Endodermal cell (in vitro differentiated cells): Measurements from ENCODE around the gene TMEM59L. TPM values are rescaled to one million over a fixed set of nuclear protein-coding genes. Genes with fewer than 3 reads are reported as not detected.

Experiments
- DNase-seq: peaks from one replicate; pipeline ENCODE4 v3.0.0-alpha.2; 2017
- H3K27ac ChIP-seq: 2 replicates; pipeline ENCODE4 v1.5.1; 2013; ENCODE audit warnings: mild to moderate bottlenecking, low read depth, low read length, moderate library complexity
- H3K27me3 ChIP-seq: 2 replicates; pipeline ENCODE4 v1.6.1; 2013; ENCODE audit warnings: mild to moderate bottlenecking, low read length, moderate library complexity; ENCODE audit not compliant: insufficient read depth, control insufficient read depth, poor library complexity, severe bottlenecking
- H3K36me3 ChIP-seq: 2 replicates; pipeline ENCODE4 v1.7.0; 2013; ENCODE audit warnings: mild to moderate bottlenecking, low read length, moderate library complexity; ENCODE audit not compliant: control insufficient read depth, insufficient read depth
- H3K4me1 ChIP-seq: one replicate; pipeline ENCODE4 v1.7.0; 2013; ENCODE audit warnings: low read length; ENCODE audit not compliant: control insufficient read depth, insufficient read depth
- H3K4me3 ChIP-seq: 2 replicates; pipeline ENCODE4 v1.5.1; 2013; ENCODE audit warnings: mild to moderate bottlenecking, low read length, moderate library complexity
- H3K9ac ChIP-seq: 2 replicates; pipeline ENCODE4 v1.6.1; 2013; ENCODE audit warnings: mild to moderate bottlenecking, low read length, moderate library complexity; ENCODE audit not compliant: poor library complexity, severe bottlenecking; ENCODE audit errors: extremely low read depth
- H3K9me3 ChIP-seq: 2 replicates; pipeline ENCODE4 v1.6.1; 2013; ENCODE audit warnings: mild to moderate bottlenecking, low read length, moderate library complexity; ENCODE audit not compliant: control insufficient read depth
- H3K27ac Mint-ChIP-seq: 2 replicates; pipeline ENCODE4 v1.8.0; 2020; ENCODE audit warnings: mixed read lengths
- H3K27me3 Mint-ChIP-seq: 2 replicates; pipeline ENCODE4 v1.8.0; 2021; ENCODE audit warnings: mild to moderate bottlenecking, mixed read lengths; ENCODE audit not compliant: insufficient read depth
- H3K36me3 Mint-ChIP-seq: 2 replicates; pipeline ENCODE4 v1.8.0; 2020; ENCODE audit warnings: low read depth, mixed read lengths
- H3K4me1 Mint-ChIP-seq: 2 replicates; pipeline ENCODE4 v1.8.0; 2020; ENCODE audit warnings: mixed read lengths
- H3K4me3 Mint-ChIP-seq: 2 replicates; pipeline ENCODE4 v1.8.0; 2020; ENCODE audit warnings: mild to moderate bottlenecking, moderate library complexity, mixed read lengths
- H3K9me3 Mint-ChIP-seq: 2 replicates; pipeline ENCODE4 v1.8.0; 2020; ENCODE audit warnings: mild to moderate bottlenecking, mixed read lengths
- CTCF ChIP-seq: fragments of 200-600 bp; sonication (generic); conservative IDR thresholded peaks from 2 replicates; pipeline ENCODE4 v1.5.0; 2021; ENCODE audit warnings: antibody characterized with exemption, mild to moderate bottlenecking
- WGBS, 2 experiments: methylation state at CpG; one replicate each; pipeline versions ENCODE4 v1.1.5 to v1.1.7; 2013; ENCODE audit warnings: missing lambda C conversion rate in 2 of 2, mixed read lengths in 1 of 2; ENCODE audit not compliant: insufficient coverage in 1 of 2, insufficient read length in 1 of 2; 5-methylcytosine and 5-hydroxymethylcytosine counted together
- total RNA-seq, 2 donors: library from RNA; stranded (reverse); fragmentation: NEBNext Ultra II Directional in 1 of 2; extraction: Animal tissue kit (Norgen Biotek cat#: 25700) in 1 of 2; gene quantifications; 2 replicates in 1 of 2; 3 replicates in 1 of 2; pipeline ENCODE4 v1.2.1, GENCODE V29; 2021

Gene TMEM59L
- total RNA-seq, 2 donors from 2014 or later, result 5.0 to 7.2 TPM

- no peaks in the 10 kb centered on the region for H3K4me1 ChIP-seq
- peaks cover 9% of the 10 kb centered on the region for H3K36me3 ChIP-seq
- no peaks in the 10 kb centered on the region for H3K9me3 Mint-ChIP-seq
- H3K4me3 Mint-ChIP-seq, result peak overlapping the region; percentile 77
- H3K9me3 ChIP-seq, result no peaks in the 10 kb centered on the region
- peaks cover 4% of the 10 kb centered on the region for H3K27me3 Mint-ChIP-seq
- H3K9ac ChIP-seq, result no peak overlapping the region
- H3K27ac ChIP-seq, result no peak overlapping the region
- DNase-seq, result no peak
- peaks cover 9% of the 10 kb centered on the region for H3K4me1 Mint-ChIP-seq
- H3K27ac Mint-ChIP-seq, result peak overlapping the region; percentile 87
- TF ChIP-seq CTCF, result no peak
- no peaks in the 10 kb centered on the region for H3K27me3 ChIP-seq
- peaks cover 3% of the 10 kb centered on the region for H3K36me3 Mint-ChIP-seq
- 95 to 97% methylated on average over 8 to 10 of the region's 12 CpGs for WGBS, 2 experiments
- H3K4me3 ChIP-seq, result no peak overlapping the region
Measured at GRCh38 chr19:18587561-18587960, 25.1 kb upstream of the TMEM59L start.

GRCh38 chr19:18587962-18588610 lies 24.6 kb upstream of the TMEM59L start:
- no peaks in the 10 kb centered on the region for H3K9me3 ChIP-seq
- Mint-ChIP-seq H3K9me3 (no peaks in the 10 kb centered on the region), H3K27me3 (peaks cover 4% of the 10 kb centered on the region), H3K4me1 (peaks cover 10% of the 10 kb centered on the region), H3K36me3 (peaks cover 4% of the 10 kb centered on the region), H3K27ac (peak overlapping the region; percentile 87), H3K4me3 (peak overlapping the region; percentile 77)
- peaks cover 9% of the 10 kb centered on the region for H3K36me3 ChIP-seq
- no peaks in the 10 kb centered on the region for H3K4me1 ChIP-seq
- DNase-seq, result peak; percentile 53
- H3K27ac ChIP-seq, result peak overlapping the region; percentile 37
- 62 to 66% methylated on average over 9 to 16 of the region's 16 CpGs for WGBS, 2 experiments
- H3K9ac ChIP-seq, result peak overlapping the region; percentile 65
- H3K27me3 ChIP-seq, result no peaks in the 10 kb centered on the region
- no peak for TF ChIP-seq CTCF
- H3K4me3 ChIP-seq, result peak overlapping the region; percentile 86

- peak within 1 kb of the TSS; percentile 86 for H3K4me3 ChIP-seq
- no peaks in the 10 kb centered on the region for H3K9me3 ChIP-seq
- Mint-ChIP-seq H3K4me1 (peaks cover 15% of the 10 kb centered on the region), H3K27me3 (peaks cover 4% of the 10 kb centered on the region), H3K27ac (peak within 1 kb of the TSS; percentile 95), H3K4me3 (peak within 1 kb of the TSS; percentile 77), H3K36me3 (peaks cover 5% of the 10 kb centered on the region), H3K9me3 (no peaks in the 10 kb centered on the region)
- peak within 1 kb of the TSS; percentile 65 for H3K9ac ChIP-seq
- WGBS, 2 experiments, result 0 to 2% methylated on average over 35 to 71 of the region's 72 CpGs
- DNase-seq, result peak; percentile 95
- peak within 1 kb of the TSS; percentile 37 for H3K27ac ChIP-seq
- H3K27me3 ChIP-seq, result no peaks in the 10 kb centered on the region
- peaks cover 3% of the 10 kb centered on the region for H3K4me1 ChIP-seq
- H3K36me3 ChIP-seq, result peaks cover 9% of the 10 kb centered on the region
- peak; percentile 98 for TF ChIP-seq CTCF
Measured at GRCh38 chr19:18588611-18589379, 23.9 kb upstream of the TMEM59L start, which contains the start of gene REX1BD. Gene REX1BD (plus strand): TSS chr19:18588798. CDS start chr19:18588802, 4 bp downstream.
